ENCODE data around the gene CENPX. TPM values are rescaled to one million over a fixed set of nuclear protein-coding genes. Genes with fewer than 3 reads are reported as not detected.

Gene CENPX
- total RNA-seq (2022; extraction: Qiagen RNA extraction) = 135 to 206 TPM (median 183 TPM) in 5 replicates

GRCh38 chr17:82022310-82022980, at the start of gene CENPX:
CENPX (minus strand) TSS chr17:82022878; CDS start chr17:82022861, 17 bp downstream.

GRCh38 chr17:82065638-82066303, 43.1 kb upstream of the CENPX start, which contains the start of gene DUS1L:
DUS1L (minus strand) TSS chr17:82065804; CDS start chr17:82065059, 745 bp downstream.

GRCh38 chr17:82051776-82052637, 29.3 kb upstream of the CENPX start, which contains the start of the genes GPS1 and RFNG:
GPS1 (plus strand) TSS chr17:82051898; CDS start chr17:82051932, 34 bp downstream.
RFNG (minus strand) TSS chr17:82051811; CDS start chr17:82051766, 45 bp downstream.

GRCh38 chr17:82037092-82037888, 14.6 kb upstream of the CENPX start, which contains the start of gene DCXR:
DCXR (minus strand) TSS chr17:82037697; CDS start chr17:82037682, 15 bp downstream.

GRCh38 chr17:82031303-82031884, 8.7 kb upstream of the CENPX start, which contains the start of gene RAC3:
RAC3 (plus strand) TSS chr17:82031678; CDS start chr17:82031762, 84 bp downstream.

GRCh38 chr17:82022981-82023446, 336 bp upstream of the CENPX start, which contains the start of gene LRRC45:
LRRC45 (plus strand) TSS chr17:82023305; CDS start chr17:82023644, 339 bp downstream.

GRCh38 chr17:81977211-81977808, 45.4 kb downstream of the CENPX start, which contains the start of gene ASPSCR1:
ASPSCR1 (plus strand) TSS chr17:81977629; CDS start chr17:81977647, 18 bp downstream.

Other genes starting within 250 kb of the CENPX start
- gene GCGR, start 218.7 kb downstream of the CENPX start, total RNA-seq (2022; extraction: Qiagen RNA extraction) = 0.14 to 0.55 TPM (median 0.34 TPM) in 5 replicates
- gene MCRIP1, start 189.6 kb downstream of the CENPX start, total RNA-seq (2022; extraction: Qiagen RNA extraction) = 79.5 to 107 TPM (median 101 TPM) in 5 replicates
- gene PPP1R27, start 187.8 kb downstream of the CENPX start, total RNA-seq (2022; extraction: Qiagen RNA extraction) = 0.08 to 0.35 TPM (median 0.18 TPM) in 5 replicates
- gene P4HB, start 162.3 kb downstream of the CENPX start, total RNA-seq (2022; extraction: Qiagen RNA extraction) = 673 to 727 TPM (median 692 TPM) in 5 replicates
- 592 to 701 TPM (median 654 TPM) in 5 replicates for gene ARHGDIA, start 151.5 kb downstream of the CENPX start, total RNA-seq (2022; extraction: Qiagen RNA extraction)
- gene ALYREF, start 131.3 kb downstream of the CENPX start, total RNA-seq (2022; extraction: Qiagen RNA extraction) = 167 to 248 TPM (median 232 TPM) in 5 replicates
- 185 to 310 TPM (median 289 TPM) in 5 replicates for gene ANAPC11, start 131.2 kb downstream of the CENPX start, total RNA-seq (2022; extraction: Qiagen RNA extraction)
- gene NPB, start 120.6 kb downstream of the CENPX start, total RNA-seq (2022; extraction: Qiagen RNA extraction) = 0.33 to 0.67 TPM (median 0.49 TPM) in 5 replicates
- gene PCYT2, start 111.5 kb downstream of the CENPX start, total RNA-seq (2022; extraction: Qiagen RNA extraction) = 14.1 to 18.1 TPM (median 16.6 TPM) in 5 replicates
- gene SIRT7, start 104.7 kb downstream of the CENPX start, total RNA-seq (2022; extraction: Qiagen RNA extraction) = 27.2 to 45.6 TPM (median 41.6 TPM) in 5 replicates
- gene MAFG, start 95.1 kb downstream of the CENPX start, total RNA-seq (2022; extraction: Qiagen RNA extraction) = 23.3 to 32.3 TPM (median 28.5 TPM) in 5 replicates
- 68.3 to 88.4 TPM (median 85.4 TPM) in 5 replicates for gene PYCR1, start 85.6 kb downstream of the CENPX start, total RNA-seq (2022; extraction: Qiagen RNA extraction)
- gene MYADML2, start 75.6 kb downstream of the CENPX start, total RNA-seq (2022; extraction: Qiagen RNA extraction) = not detected in 5 replicates
- 0.18 to 0.55 TPM (median 0.34 TPM) in 5 replicates for gene NOTUM, start 61.7 kb downstream of the CENPX start, total RNA-seq (2022; extraction: Qiagen RNA extraction)
- gene ASPSCR1, start 45.2 kb downstream of the CENPX start, total RNA-seq (2022; extraction: Qiagen RNA extraction) = 20.1 to 29.2 TPM (median 26.5 TPM) in 5 replicates
- 8.9 to 17.5 TPM (median 12.8 TPM) in 5 replicates for gene LRRC45, start 427 bp upstream of the CENPX start, total RNA-seq (2022; extraction: Qiagen RNA extraction)
- 24.9 to 43.1 TPM (median 39.9 TPM) in 5 replicates for gene RAC3, start 8.8 kb upstream of the CENPX start, total RNA-seq (2022; extraction: Qiagen RNA extraction)
- 65.2 to 110 TPM (median 102 TPM) in 5 replicates for gene DCXR, start 14.8 kb upstream of the CENPX start, total RNA-seq (2022; extraction: Qiagen RNA extraction)
- gene RFNG, start 28.9 kb upstream of the CENPX start, total RNA-seq (2022; extraction: Qiagen RNA extraction) = 16.5 to 26.6 TPM (median 25.1 TPM) in 5 replicates
- gene GPS1, start 29.0 kb upstream of the CENPX start, total RNA-seq (2022; extraction: Qiagen RNA extraction) = 108 to 148 TPM (median 138 TPM) in 5 replicates
- gene DUS1L, start 42.9 kb upstream of the CENPX start, total RNA-seq (2022; extraction: Qiagen RNA extraction) = 73.5 to 153 TPM (median 133 TPM) in 5 replicates
- gene FASN, start 75.4 kb upstream of the CENPX start, total RNA-seq (2022; extraction: Qiagen RNA extraction) = 112 to 154 TPM (median 145 TPM) in 5 replicates
- 15.5 to 29.5 TPM (median 28.3 TPM) in 5 replicates for gene CCDC57, start 190.0 kb upstream of the CENPX start, total RNA-seq (2022; extraction: Qiagen RNA extraction)
- gene SLC16A3, start 206.2 kb upstream of the CENPX start, total RNA-seq (2022; extraction: Qiagen RNA extraction) = 134 to 178 TPM (median 170 TPM) in 5 replicates